ENCODE data around the gene EML4. TPM values are rescaled to one million over a fixed set of nuclear protein-coding genes. Genes with fewer than 3 reads are reported as not detected.

The EML4 gene
- total RNA-seq (2022; extraction: Qiagen RNA extraction; ENCODE audit: low read depth): 28.4 to 34.4 TPM (median 33.2 TPM) in 5 replicates

GRCh38 chr2:42169100-42169873 is at the start of gene EML4:
EML4 (plus strand) TSS chr2:42169353; CDS start chr2:42169612, 259 bp downstream.

GRCh38 chr2:42360890-42361727 is 192.0 kb downstream of the EML4 start, which contains the start of gene COX7A2L:
COX7A2L (minus strand) TSS chr2:42361217; CDS start chr2:42361161, 56 bp downstream.

Other genes starting within 250 kb of the EML4 start
- gene PKDCC, start 121.3 kb upstream of the EML4 start, total RNA-seq (2022; extraction: Qiagen RNA extraction; ENCODE audit: low read depth): 24.5 to 32.9 TPM (median 29.4 TPM) in 5 replicates
- gene COX7A2L, start 191.9 kb downstream of the EML4 start, total RNA-seq (2022; extraction: Qiagen RNA extraction; ENCODE audit: low read depth): 157 to 198 TPM (median 162 TPM) in 5 replicates

Data from A549 treated with DMSO at 1 μM for 4 hours (cell line).